HepG2 (cell line): ENCODE measurements around the gene GK. TPM values are rescaled to one million over a fixed set of nuclear protein-coding genes. Genes with fewer than 3 reads are reported as not detected.

Experiments used
- ATAC-seq: fragments of 200-7000 bp; cut with Tn5 transposase; 3 replicates; pipeline ENCODE4 v1.9.1; 2020; ENCODE audit warnings: mild to moderate bottlenecking, moderate library complexity
- BruUV-seq: library from RNA; stranded (reverse); fragments of 400-500 nt; replicated peaks from 2 replicates; lab custom pipeline; 2021; lab: Mats Ljungman, UMichigan
- CTCF ChIA-PET: fragments of 300-600 bp; formaldehyde crosslinking; extraction: SDS; loops from one replicate; lab custom pipeline; 2021; ENCODE audit warnings: low total read pairs, inconsistent platforms, low intra/inter-chr PET ratio; lab: Yijun Ruan, JAX
- POLR2A ChIA-PET: fragments of 350-600 bp; sonication (Branson Sonifier 250); formaldehyde crosslinking; loops from one replicate; lab custom pipeline; 2020; ENCODE audit warnings: antibody characterized with exemption, inconsistent platforms; lab: Yijun Ruan, JAX
- DNase-seq: peaks from one replicate; pipeline ENCODE4 v3.0.0-alpha.2; 2015; ENCODE audit warnings: low spot score
- FAIRE-seq: peaks from 3 replicates; lab custom pipeline; 2011; peaks lifted over from hg19 to GRCh38; lab: Jason Lieb, UNC
- H2AFZ ChIP-seq: one replicate; pipeline ENCODE4 v1.6.1; 2011; ENCODE audit warnings: low read length, inconsistent platforms
- H3K27ac ChIP-seq: fragments of 300-600 bp; 3 replicates; pipeline ENCODE4 v1.8.0; 2011; ENCODE audit warnings: mixed run types, mild to moderate bottlenecking, mixed read lengths, low read length, inconsistent platforms; ENCODE audit not compliant: insufficient read depth; ENCODE audit errors: extremely low read length
- H3K27me3 ChIP-seq, 2 experiments: fragments of 200-600 bp in 1 of 2; 2 replicates in 1 of 2; 3 replicates in 1 of 2; pipeline versions ENCODE4 v1.6.0 to v1.8.0; 2011; ENCODE audit warnings: low read length in 2 of 2, mild to moderate bottlenecking in 2 of 2, moderate library complexity in 2 of 2, inconsistent platforms in 1 of 2; ENCODE audit not compliant: insufficient read depth in 2 of 2, control insufficient read depth in 1 of 2
- H3K36me3 ChIP-seq, 2 experiments: fragments of 200-600 bp in 1 of 2; replicated peaks in 1 of 2; 2 replicates in 1 of 2; 3 replicates in 1 of 2; pipeline versions ENCODE4 v1.5.1 to v1.8.0; 2011; ENCODE audit warnings: low read length in 2 of 2, inconsistent platforms in 1 of 2; ENCODE audit not compliant: insufficient read depth in 2 of 2, control insufficient read depth in 1 of 2
- H3K4me1 ChIP-seq: 2 replicates; pipeline ENCODE4 v1.5.1; 2012; ENCODE audit warnings: low read length, inconsistent platforms; ENCODE audit not compliant: insufficient read depth
- H3K4me2 ChIP-seq: 2 replicates; pipeline ENCODE4 v1.6.0; 2011; ENCODE audit warnings: low read depth, low read length, inconsistent platforms
- H3K4me3 ChIP-seq, 3 experiments: fragments of 200-600 bp in 1 of 3; sonication (generic), shearing (Covaris generic) in 1 of 3; replicated peaks in 1 of 3; 2 replicates each; pipeline ENCODE4 v1.5.1; 2011 to 2016; ENCODE audit warnings: low read length in 3 of 3, inconsistent platforms in 2 of 3, low read depth in 2 of 3, mild to moderate bottlenecking in 2 of 3, control low read depth in 1 of 3, mixed read lengths in 1 of 3; ENCODE audit not compliant: insufficient read depth in 1 of 3
- H3K79me2 ChIP-seq: one replicate; pipeline ENCODE4 v1.6.1; 2011; ENCODE audit warnings: low read length, inconsistent platforms; ENCODE audit not compliant: insufficient read depth
- H3K9ac ChIP-seq: 2 replicates; pipeline ENCODE4 v1.6.0; 2011; ENCODE audit warnings: mild to moderate bottlenecking, low read depth, low read length, inconsistent platforms; ENCODE audit not compliant: insufficient read depth
- H3K9me3 ChIP-seq: 2 replicates; pipeline ENCODE4 v1.5.1; 2012; ENCODE audit warnings: mild to moderate bottlenecking, low read length
- H4K20me1 ChIP-seq: 2 replicates; pipeline ENCODE4 v1.6.0; 2011; ENCODE audit warnings: inconsistent platforms, mild to moderate bottlenecking, low read length, moderate library complexity; ENCODE audit not compliant: insufficient read depth
- ELF3 ChIP-seq: IDR thresholded peaks from 2 replicates; pipeline ENCODE4 v1.6.1; 2016; ENCODE audit warnings: missing genetic modification reagents, missing compliant biosample characterization
- MED1 ChIP-seq: sonication (generic); formaldehyde crosslinking; IDR thresholded peaks from 2 replicates; pipeline ENCODE4 v1.4.0; 2020; ENCODE audit warnings: missing genetic modification reagents
- MXI1 ChIP-seq: IDR thresholded peaks from 3 replicates; pipeline ENCODE4 v1.6.1; 2012; ENCODE audit warnings: low read depth, low read length, inconsistent platforms, borderline replicate concordance
- NFIC ChIP-seq: IDR thresholded peaks from 2 replicates; pipeline ENCODE4 v1.6.1; 2012; ENCODE audit warnings: mild to moderate bottlenecking, low read length, inconsistent platforms
- RBAK ChIP-seq: sonication (generic); formaldehyde crosslinking; IDR thresholded peaks from 2 replicates; pipeline ENCODE4 v1.5.1; 2020; ENCODE audit warnings: mild to moderate bottlenecking, missing genetic modification reagents
- WGBS: methylation state at CpG from one replicate; pipeline ENCODE4 v1.1.6; 2017; ENCODE audit warnings: low lambda C conversion rate; 5-methylcytosine and 5-hydroxymethylcytosine counted together
- in situ Hi-C: cut with HindIII; loops from 2 replicates; pipeline ENCODE4 v1.10.0; 2017; ENCODE audit warnings: low pct_unique_long_range_greater_than_20kb; ENCODE audit not compliant: extremely low pct_ligation_motif_present
- intact Hi-C: fragments of 100-400 bp; cut with micrococcal nuclease; formaldehyde crosslinking; loops from one replicate; pipeline ENCODE4 v1.10.0; 2022; ENCODE audit not compliant: unreplicated experiment
- polyA plus RNA-seq, 8 experiments: library from polyadenylated mRNA; depleted of rRNA in 3 of 8; stranded (reverse) in 7 of 8; unstranded in 1 of 8; fragments of >200 nt; fragmentation: Illumina TruSeq in 4 of 8; extraction: Trizol in 4 of 8; gene quantifications; 2 replicates each; pipeline versions ENCODE4 v1.2.1 to v1.2.3, GENCODE V29; 2011 to 2016; ENCODE audit warnings: low read depth in 4 of 8, missing spikeins in 1 of 8, mixed read lengths in 1 of 8; ENCODE audit not compliant: insufficient read depth in 1 of 8
- total RNA-seq, 5 experiments: library from RNA; depleted of rRNA; stranded (reverse); fragments of >200 nt; fragmentation: Illumina TruSeq; extraction: Trizol; gene quantifications; 2 replicates each; pipeline ENCODE4 v1.2.3, GENCODE V29; 2016; ENCODE audit warnings: low read depth in 1 of 5
- TF ChIP-seq, protein P1 (sequence below): sonication (generic); formaldehyde crosslinking; IDR thresholded peaks from 2 replicates; pipeline ENCODE4 v1.5.1; 2020; ENCODE audit warnings: mild to moderate bottlenecking, missing genetic modification reagents, moderate library complexity

Gene GK
- total and polyA plus RNA-seq, 2 of the 13 experiments (the other 11 are each of a cell fraction or from before 2014, with no cell fraction given) = 64.2 to 265 TPM

DNA sequence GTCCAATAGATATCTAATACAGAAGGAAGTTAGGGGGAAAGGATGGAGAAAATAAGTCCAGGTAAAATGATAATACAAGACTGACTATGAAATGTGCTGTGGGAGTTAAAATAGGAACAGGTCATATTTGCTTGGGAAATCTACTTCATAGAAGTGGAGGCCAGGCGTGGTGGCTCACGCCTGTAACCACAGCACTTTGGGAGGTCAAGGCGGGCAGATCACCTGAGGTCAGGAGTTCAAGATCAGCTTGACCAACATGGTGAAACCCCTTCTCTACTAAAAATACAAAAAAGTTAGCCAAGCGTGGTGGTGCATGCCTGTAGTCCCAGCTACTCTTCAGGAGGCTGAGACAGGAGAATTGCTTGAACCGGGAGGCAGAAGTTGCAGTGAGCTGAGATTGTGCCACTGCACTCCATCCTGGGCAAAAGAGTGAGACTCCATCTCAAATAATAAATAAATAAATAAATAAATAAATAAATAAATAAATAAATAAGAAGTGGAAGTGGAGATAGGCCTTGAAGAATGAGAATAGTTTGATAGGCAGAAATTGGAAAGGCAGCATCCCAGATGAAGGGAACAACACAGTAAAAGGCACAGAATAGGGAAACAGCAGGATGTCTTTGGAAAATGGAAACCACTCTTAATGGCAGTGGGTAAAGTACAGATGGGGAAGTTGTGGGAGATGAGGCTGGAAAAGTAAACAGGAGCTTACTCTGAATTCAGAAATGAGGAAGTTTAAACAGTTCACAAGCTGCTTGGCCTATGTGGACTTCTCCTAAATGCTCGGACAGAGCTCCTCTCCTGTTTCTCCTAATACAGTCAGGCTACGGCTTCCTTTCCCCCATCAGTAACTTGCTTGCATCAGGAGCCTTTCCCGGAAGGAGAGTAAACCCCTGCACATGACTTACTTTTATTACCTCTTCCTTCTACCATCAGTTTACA lies 15.1 kb upstream of the GK start:
- 94% methylated on average over 8 of the region's 8 CpGs for WGBS
- no peak for DNase-seq
- peak overlapping the region; percentile 38 for H3K27ac ChIP-seq
- ChIA-PET CTCF (no interaction called here), POLR2A (interaction anchor here (0.9 kb wide), 1 partner anchor 12 kb away, joined by 3 read pairs; no protein-coding TSS in a partner anchor)
- no TSS peak for BruUV-seq
- no peaks in the 10 kb centered on the region for H3K79me2 ChIP-seq
- H3K9ac ChIP-seq = no peak overlapping the region
- no peaks in the 10 kb centered on the region for H3K36me3 ChIP-seq
- H3K4me2 ChIP-seq = no peak overlapping the region
- no peak for TF ChIP-seq NFIC
- TF ChIP-seq, protein P1, sequence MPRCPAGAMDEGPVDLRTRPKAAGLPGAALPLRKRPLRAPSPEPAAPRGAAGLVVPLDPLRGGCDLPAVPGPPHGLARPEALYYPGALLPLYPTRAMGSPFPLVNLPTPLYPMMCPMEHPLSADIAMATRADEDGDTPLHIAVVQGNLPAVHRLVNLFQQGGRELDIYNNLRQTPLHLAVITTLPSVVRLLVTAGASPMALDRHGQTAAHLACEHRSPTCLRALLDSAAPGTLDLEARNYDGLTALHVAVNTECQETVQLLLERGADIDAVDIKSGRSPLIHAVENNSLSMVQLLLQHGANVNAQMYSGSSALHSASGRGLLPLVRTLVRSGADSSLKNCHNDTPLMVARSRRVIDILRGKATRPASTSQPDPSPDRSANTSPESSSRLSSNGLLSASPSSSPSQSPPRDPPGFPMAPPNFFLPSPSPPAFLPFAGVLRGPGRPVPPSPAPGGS (CRISPR knock-in tag) = no peak
- TF ChIP-seq ELF3 = 0 out of 2 replicates have a peak, but pooled peaks have one; percentile 36
- TF ChIP-seq MED1 (CRISPR knock-in tag) = 0 out of 2 replicates have a peak, but pooled peaks have one; percentile 17
- TF ChIP-seq MXI1 = no peak
- no peak for TF ChIP-seq RBAK (CRISPR knock-in tag)
- intact Hi-C loops = loop anchor here (5.0 kb wide), 1 partner anchor 34 kb away; no protein-coding TSS in a partner anchor
- H2AFZ ChIP-seq = no peak overlapping the region
- H3K4me3 ChIP-seq = no peak overlapping the region
- no peak for ATAC-seq
- FAIRE-seq = no peak
- no peaks in the 10 kb centered on the region for H3K9me3 ChIP-seq
- no peaks in the 10 kb centered on the region for H3K27me3 ChIP-seq
- H4K20me1 ChIP-seq = no peaks in the 10 kb centered on the region
- H3K4me1 ChIP-seq = peaks cover 54% of the 10 kb centered on the region
- in situ Hi-C loops = loop anchor here (10.0 kb wide), 1 partner anchor 77 kb away; no protein-coding TSS in a partner anchor
